ENCODE measurements around the gene SLC10A4.

The SLC10A4 gene

DNA sequence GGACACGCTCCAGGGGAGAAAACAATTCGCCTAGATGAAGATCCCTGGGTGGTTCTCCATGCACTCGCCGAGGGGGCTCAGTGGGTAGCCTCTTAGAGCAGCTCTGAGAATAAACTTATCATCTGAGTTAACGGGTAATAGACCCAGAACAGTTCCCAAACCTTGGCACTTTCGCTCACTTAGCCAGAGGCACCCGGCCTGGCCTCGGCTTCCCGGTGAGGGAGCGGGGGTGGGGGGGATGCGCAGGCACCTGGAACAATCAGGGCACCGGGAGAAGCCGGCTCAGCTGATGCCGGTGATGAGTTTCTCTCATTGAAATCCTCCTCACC lies 6.5 kb downstream of the SLC10A4 start:
- no peak for DNase-seq (ENCODE audit: low read depth)

- no peak for DNase-seq (ENCODE audit: low read depth)
Measured at GRCh38 chr4:48490012-48490679, 7.0 kb downstream of the SLC10A4 start, which contains the start of gene ZAR1. Gene ZAR1 (plus strand): TSS chr4:48490252. CDS start chr4:48490292, 40 bp downstream.

- DNase-seq (ENCODE audit: low read depth): no peak
Measured at GRCh38 chr4:48490680-48491513, 7.8 kb downstream of the SLC10A4 start.

DNA sequence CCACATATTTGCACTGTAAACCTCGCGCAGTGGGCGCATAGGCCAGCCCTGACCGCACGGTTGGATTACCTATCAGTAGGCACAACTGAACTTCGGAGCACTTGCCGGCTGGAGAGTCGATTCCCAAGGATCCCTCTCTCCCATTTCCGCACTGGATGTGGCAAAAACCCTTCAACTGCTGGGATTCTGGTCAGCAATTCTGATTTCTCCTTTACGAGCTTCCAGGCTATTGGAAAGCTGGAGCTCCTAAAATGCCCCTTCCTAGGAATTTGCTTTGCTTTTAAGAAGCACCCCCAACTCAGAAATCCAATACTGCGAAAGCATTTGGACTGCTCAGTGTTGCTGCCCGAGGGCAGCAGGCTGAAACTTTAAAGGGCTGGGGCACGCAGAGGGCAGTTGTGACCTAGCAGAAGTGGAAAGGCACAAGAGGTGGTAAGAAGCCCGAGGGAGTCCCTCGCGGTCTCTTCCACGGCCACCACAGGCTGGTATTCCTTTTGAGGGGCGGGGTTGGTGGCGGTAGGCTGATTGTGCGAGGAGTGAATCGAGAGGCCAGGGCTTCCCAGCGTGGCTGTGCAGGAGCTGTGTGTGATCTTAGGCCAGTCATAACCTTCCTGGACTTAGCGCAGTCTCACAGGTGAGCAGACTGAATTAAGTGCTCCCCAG lies 8.5 kb downstream of the SLC10A4 start:
- no peak for DNase-seq (ENCODE audit: low read depth)

- DNase-seq (ENCODE audit: low read depth): no peak
Measured at GRCh38 chr4:48493452-48494100, 10.4 kb downstream of the SLC10A4 start.

DNA sequence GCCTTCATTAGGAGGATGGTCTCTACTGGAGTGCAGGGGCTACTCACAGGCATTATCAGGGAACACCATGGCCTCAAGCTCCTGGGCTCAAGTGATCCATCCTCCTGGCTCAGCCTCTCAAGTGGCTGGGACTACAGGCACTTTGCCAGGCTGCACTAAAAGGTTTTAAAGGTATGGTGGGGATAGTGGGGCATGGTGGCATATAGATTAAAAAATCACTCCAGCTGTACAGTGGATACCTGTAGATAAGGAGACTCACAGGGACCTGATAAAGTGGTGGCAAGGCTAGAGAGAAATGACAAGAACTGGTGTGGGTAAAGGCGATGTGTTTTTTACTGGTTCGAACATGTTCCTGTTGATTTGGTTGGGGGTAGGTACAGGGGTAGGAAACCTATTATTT lies 12.8 kb downstream of the SLC10A4 start:
- no peak for DNase-seq (ENCODE audit: low read depth)

DNA sequence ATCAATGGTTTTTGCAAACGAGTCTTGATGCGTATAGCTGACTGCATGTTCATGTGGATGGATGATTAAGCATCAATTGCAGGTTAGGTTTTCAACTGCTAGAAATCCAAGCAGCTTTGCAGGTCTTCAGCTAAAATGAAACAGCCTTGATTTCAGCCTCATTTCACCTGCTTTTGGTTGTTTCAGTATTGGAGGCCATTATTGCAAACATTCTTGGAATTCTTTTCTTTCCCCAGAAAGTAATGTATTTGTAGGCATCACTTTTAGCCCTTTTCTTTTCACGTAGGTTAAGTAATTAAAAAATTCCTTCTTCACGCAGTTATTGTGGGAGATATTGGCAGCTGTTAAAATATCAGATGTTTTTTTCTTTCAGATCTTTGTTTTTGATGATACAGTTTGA lies 15.8 kb downstream of the SLC10A4 start:
- DNase-seq (ENCODE audit: low read depth): no peak

DNA sequence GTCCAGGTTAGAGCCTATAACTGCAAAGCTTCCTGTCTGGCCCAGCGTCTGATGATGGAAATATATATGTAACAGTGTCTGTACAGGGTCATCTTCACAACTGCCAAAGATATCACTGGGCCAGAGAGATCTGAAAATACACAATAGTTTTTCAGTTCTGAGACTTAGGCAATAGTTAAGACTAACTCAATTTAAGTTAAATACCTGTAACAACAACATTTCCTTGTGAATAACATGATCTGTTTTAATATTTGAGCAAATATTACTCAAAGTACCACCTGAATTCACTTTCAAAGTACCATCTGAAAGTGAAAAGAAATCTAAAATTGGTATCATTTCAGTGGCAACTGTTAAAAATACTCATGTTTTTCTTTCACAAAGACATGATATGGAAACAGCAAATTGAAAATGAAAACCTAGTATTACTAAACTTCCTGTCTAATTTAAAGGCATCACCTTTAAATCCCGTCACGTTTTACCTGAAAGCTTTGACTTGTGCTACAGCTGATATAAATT lies 16.5 kb downstream of the SLC10A4 start:
- no peak for DNase-seq (ENCODE audit: low read depth)

GRCh38 chr4:48503233-48504025 lies 20.3 kb downstream of the SLC10A4 start:
- DNase-seq (ENCODE audit: low read depth): no peak

DNA sequence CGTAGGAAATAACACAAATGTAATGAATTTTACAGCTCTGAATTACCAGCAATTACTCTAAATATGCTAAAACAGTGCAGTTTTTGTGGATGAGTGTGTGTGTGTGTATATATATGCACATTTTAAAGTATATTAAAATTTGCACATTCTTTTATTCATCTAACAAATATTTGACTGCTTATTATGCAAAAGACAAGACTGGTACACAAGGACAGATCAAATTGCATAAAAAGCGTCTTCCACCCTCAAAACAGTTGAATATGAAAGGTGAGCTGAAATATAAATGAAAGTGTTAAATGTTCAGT lies 20.8 kb downstream of the SLC10A4 start:
- no peak for DNase-seq (ENCODE audit: low read depth)

- DNase-seq (ENCODE audit: low read depth): no peak
Measured at GRCh38 chr4:48504352-48504751, 21.2 kb downstream of the SLC10A4 start.

DNA sequence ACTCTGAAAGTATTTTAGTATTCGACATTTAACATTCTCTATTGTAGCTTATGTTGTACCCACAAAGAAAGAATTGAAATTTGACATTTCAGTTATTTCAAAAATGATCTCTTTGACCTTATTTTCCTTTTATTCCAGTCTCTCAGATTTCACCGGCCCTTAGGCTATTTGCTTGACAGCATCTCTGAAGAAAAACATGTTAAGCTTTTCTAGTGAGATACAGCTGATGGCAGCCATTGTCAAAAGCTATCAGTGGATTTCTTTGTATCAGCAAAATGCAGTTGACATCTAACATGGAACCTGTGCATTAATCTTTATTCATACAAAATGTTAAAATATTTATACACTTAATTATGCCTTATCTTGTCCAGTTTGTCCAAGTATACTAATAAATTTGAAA lies 23.6 kb downstream of the SLC10A4 start:
- DNase-seq (ENCODE audit: low read depth): no peak

DNA sequence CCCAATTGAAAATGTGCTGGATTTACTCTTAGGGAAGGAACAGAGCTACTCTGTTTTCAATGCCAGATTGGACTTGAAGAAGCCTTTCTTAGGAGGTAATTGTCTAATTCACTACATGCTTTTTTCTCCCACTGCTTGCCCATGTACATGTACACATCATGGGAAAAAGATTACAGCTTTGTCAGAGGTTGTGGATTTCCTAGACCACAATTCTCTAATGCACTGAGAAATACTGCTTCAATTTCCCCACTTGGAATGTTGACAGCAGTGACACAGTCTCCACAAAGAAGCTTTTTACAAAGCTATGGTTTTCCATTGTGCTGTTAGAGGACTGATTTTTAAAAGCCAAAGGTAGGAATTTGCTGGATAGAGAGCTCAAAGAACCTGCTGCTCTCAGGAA lies 26.4 kb downstream of the SLC10A4 start:
- no peak for DNase-seq (ENCODE audit: low read depth)

GRCh38 chr4:48518143-48518542 lies 35.0 kb downstream of the SLC10A4 start:
- no peak for DNase-seq (ENCODE audit: low read depth)

- no peak for DNase-seq (ENCODE audit: low read depth)
Measured at GRCh38 chr4:48526406-48526805, 43.3 kb downstream of the SLC10A4 start.

DNA sequence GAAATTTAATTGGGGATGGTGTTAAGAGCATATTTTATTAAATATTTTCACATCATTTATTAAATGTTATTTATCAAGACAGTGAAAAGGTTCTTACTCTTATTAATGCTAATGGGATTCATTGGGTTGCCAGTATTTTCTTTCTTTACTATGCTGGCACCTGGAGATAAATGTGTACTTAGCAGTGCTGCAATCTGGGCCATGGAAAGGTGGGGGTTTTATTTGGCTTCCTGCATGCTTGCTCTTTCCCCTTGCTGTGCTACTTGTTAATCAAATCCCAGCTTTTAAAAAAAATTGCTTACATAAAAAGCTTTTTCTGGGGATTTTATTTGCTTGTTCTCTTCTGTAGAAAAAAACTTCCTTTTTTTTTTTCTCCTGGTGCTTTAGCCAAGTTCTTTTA lies 55.2 kb downstream of the SLC10A4 start:
- DNase-seq (ENCODE audit: low read depth): no peak
